BE2C (cell line): ENCODE measurements around the gene SASH3.

ENCODE experiments used
- DNase-seq: peaks from one replicate; pipeline ENCODE4 v3.0.0-alpha.2; 2020
- H3K27me3 ChIP-seq: fragments of 250-450 bp; sonication (Bioruptor Pico); 2 replicates; pipeline ENCODE4 v1.5.1; 2020; ENCODE audit warnings: mild to moderate bottlenecking
- H3K36me3 ChIP-seq: fragments of 250-450 bp; sonication (Bioruptor Pico); 2 replicates; pipeline ENCODE4 v1.5.1; 2020; ENCODE audit warnings: mild to moderate bottlenecking
- H3K4me1 ChIP-seq: fragments of 250-450 bp; sonication (Bioruptor Pico); 2 replicates; pipeline ENCODE4 v1.5.1; 2020
- H3K4me3 ChIP-seq: 2 replicates; pipeline ENCODE4 v1.5.1; 2011; ENCODE audit warnings: low read depth, low read length
- H3K9me3 ChIP-seq: fragments of 250-450 bp; sonication (Bioruptor Pico); 2 replicates; pipeline ENCODE4 v1.5.1; 2020
- CTCF ChIP-seq: IDR thresholded peaks from 2 replicates; pipeline ENCODE4 v1.5.1; 2012; ENCODE audit warnings: mild to moderate bottlenecking, low read depth, low read length

The SASH3 gene

GRCh38 chrX:129769467-129770154 is 10.1 kb upstream of the SASH3 start:
- Histone ChIP-seq H3K36me3 (no peaks in the 10 kb centered on the region), H3K9me3 (no peaks in the 10 kb centered on the region), H3K4me1 (no peaks in the 10 kb centered on the region), H3K27me3 (no peaks in the 10 kb centered on the region), H3K4me3 (no peak overlapping the region)
- TF ChIP-seq CTCF, result no peak
- DNase-seq, result no peak

GRCh38 chrX:129771266-129771995 is 8.3 kb upstream of the SASH3 start:
- no peak for TF ChIP-seq CTCF
- no peak for DNase-seq
- H3K27me3 ChIP-seq, result no peaks in the 10 kb centered on the region
- H3K36me3 ChIP-seq, result no peaks in the 10 kb centered on the region
- H3K9me3 ChIP-seq, result no peaks in the 10 kb centered on the region
- H3K4me1 ChIP-seq, result no peaks in the 10 kb centered on the region
- H3K4me3 ChIP-seq, result no peak overlapping the region

GRCh38 chrX:129772796-129773431 is 6.8 kb upstream of the SASH3 start:
- no peak for DNase-seq
- Histone ChIP-seq H3K4me3 (no peak overlapping the region), H3K9me3 (no peaks in the 10 kb centered on the region), H3K27me3 (no peaks in the 10 kb centered on the region), H3K36me3 (no peaks in the 10 kb centered on the region), H3K4me1 (no peaks in the 10 kb centered on the region)
- TF ChIP-seq CTCF, result no peak

GRCh38 chrX:129773649-129774458 is 5.9 kb upstream of the SASH3 start:
- Histone ChIP-seq H3K4me3 (no peak overlapping the region), H3K27me3 (no peaks in the 10 kb centered on the region), H3K36me3 (no peaks in the 10 kb centered on the region), H3K9me3 (no peaks in the 10 kb centered on the region), H3K4me1 (no peaks in the 10 kb centered on the region)
- TF ChIP-seq CTCF, result no peak
- no peak for DNase-seq

GRCh38 chrX:129777218-129778030 is 2.3 kb upstream of the SASH3 start:
- Histone ChIP-seq H3K36me3 (no peaks in the 10 kb centered on the region), H3K27me3 (no peaks in the 10 kb centered on the region), H3K4me1 (no peaks in the 10 kb centered on the region), H3K4me3 (no peak overlapping the region), H3K9me3 (no peaks in the 10 kb centered on the region)
- TF ChIP-seq CTCF, result no peak
- DNase-seq, result no peak
